ENCODE measurements around the gene HSF4.

Gene HSF4

DNA sequence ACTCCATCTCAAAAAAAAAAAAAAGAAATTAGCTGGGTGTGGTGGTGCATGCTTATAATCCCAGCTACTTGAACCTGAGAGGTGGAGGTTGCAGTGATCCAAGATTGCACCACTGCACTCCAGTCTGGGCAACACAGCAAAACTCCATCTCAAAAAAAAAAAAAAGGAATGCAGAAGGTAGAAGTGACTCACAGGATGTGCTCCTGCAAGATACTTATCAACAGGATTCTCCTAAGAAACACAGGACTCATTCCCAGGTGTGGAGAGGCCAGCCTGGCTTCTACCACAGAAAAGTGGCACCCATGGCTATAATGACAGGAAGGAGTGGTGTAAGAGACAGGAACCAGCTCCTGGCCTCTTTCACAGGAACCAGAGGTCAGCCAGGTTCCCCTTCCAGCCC is 48.2 kb downstream of the HSF4 start:
- TF ChIP-seq NFRKB (IDR thresholded peaks at IDR 0.05), result no peak
- no peak for TF ChIP-seq BHLHE40 (IDR thresholded peaks at IDR 0.05; ENCODE audit: borderline replicate concordance)
- TF ChIP-seq ZNF384 (IDR thresholded peaks at IDR 0.05), result no peak
- no peak for TF ChIP-seq SUZ12 (IDR thresholded peaks at IDR 0.05)
- no peak for TF ChIP-seq ARNT (IDR thresholded peaks at IDR 0.05)
- TF ChIP-seq ELF4 (IDR thresholded peaks at IDR 0.05), result no peak
- no peak for TF ChIP-seq CTBP1 (IDR thresholded peaks at IDR 0.05; ENCODE audit: borderline replicate concordance)
- no peak for TF ChIP-seq TARDBP (IDR thresholded peaks at IDR 0.05)
- no peak for TF ChIP-seq FOXM1 (IDR thresholded peaks at IDR 0.05; ENCODE audit: borderline replicate concordance)
- ChIA-PET CTCF (no interaction called here), POLR2A (interaction anchor here (1.3 kb wide), 1 partner anchor 14 kb away, joined by 4 read pairs; the partner anchor contains the start of gene TMEM208)
- no peak for DNase-seq (ENCODE audit: extremely low spot score)

DNA sequence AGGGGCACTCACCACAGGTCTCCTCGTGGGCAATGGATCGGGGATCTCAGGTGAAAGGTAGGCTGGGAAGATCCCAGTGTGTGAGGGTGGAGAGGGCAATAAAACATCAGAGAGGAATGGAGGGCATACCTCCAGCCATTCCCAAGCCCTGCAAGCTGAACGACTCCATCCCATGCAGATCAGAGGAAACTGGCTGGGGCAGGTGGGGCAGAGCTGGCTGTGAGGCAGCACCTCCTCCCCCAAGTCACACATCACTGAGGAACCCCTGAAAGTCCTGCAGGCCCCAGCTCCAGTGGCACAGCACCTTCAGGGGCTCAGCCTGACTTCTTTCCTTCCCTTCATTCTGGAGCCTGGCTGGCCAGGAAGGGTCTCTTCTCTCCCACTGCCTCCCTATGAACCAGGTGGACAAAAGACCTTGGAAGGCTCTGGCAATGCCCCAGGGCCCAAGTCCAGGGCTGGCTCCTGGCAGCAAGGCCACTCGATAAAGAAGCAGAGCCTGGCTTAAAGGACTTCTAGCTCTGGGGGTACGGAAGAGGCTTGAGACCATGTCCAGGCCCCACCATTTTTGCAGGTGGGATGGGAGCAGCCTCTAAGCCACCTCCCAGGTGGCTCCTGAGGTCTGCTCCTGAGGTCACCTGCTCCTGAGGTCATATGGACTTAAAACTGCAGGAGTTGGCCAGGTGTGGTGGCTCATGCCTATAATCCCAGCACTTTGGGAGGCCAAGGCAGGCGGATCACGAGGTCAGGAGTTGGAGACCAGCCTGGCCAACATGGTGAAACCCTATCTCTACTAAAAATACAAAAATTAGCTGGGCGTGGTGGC is 48.9 kb downstream of the HSF4 start:
- ChIA-PET POLR2A (interaction anchor here (1.3 kb wide), 1 partner anchor 13 kb away, joined by 4 read pairs; the partner anchor contains the start of gene TMEM208), CTCF (no interaction called here)
- no peak for DNase-seq (ENCODE audit: extremely low spot score)
- TF ChIP-seq SUZ12 (IDR thresholded peaks at IDR 0.05) (no peak), FOXM1 (IDR thresholded peaks at IDR 0.05; ENCODE audit: borderline replicate concordance) (no peak), SP1 (IDR thresholded peaks at IDR 0.05) (no peak), LEF1 (IDR thresholded peaks at IDR 0.05; ENCODE audit: borderline replicate concordance) (no peak), ELF4 (IDR thresholded peaks at IDR 0.05) (no peak), NFRKB (IDR thresholded peaks at IDR 0.05) (no peak), TARDBP (IDR thresholded peaks at IDR 0.05) (no peak)

DNA sequence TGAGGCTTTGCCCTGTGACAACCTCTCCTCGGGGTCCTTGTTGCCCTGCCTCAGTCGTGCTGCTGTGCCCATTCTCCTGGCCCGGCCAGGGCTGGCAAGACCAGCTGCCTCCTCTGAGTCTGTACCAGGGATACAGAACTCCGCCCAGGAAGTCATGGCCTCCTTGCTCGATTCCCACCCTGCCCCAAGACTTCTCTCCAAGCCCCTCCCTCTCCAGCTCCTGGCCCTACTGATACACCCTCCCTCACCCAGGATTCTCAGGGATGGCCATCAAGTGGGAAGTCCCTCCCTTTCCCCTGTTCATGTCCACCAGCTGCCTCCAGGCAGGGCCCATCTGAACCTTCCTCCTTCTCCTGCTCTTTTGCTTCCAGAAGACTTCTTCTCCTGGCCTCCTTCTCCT is 51.2 kb downstream of the HSF4 start:
- POLR2A ChIA-PET, result interaction anchor here (1.2 kb wide), 1 partner anchor 10 kb away, joined by 4 read pairs; no protein-coding TSS in a partner anchor
- TF ChIP-seq SP1 (IDR thresholded peaks at IDR 0.05), result no peak
- TF ChIP-seq ZNF384 (IDR thresholded peaks at IDR 0.05), result no peak
- no peak for TF ChIP-seq NFRKB (IDR thresholded peaks at IDR 0.05)
- TF ChIP-seq TARDBP (IDR thresholded peaks at IDR 0.05), result no peak
- CTCF ChIA-PET, result interaction anchor here (0.7 kb wide), 1 partner anchor 508 kb away, joined by 3 read pairs; no protein-coding TSS in a partner anchor
- DNase-seq (ENCODE audit: extremely low spot score), result no peak

DNA sequence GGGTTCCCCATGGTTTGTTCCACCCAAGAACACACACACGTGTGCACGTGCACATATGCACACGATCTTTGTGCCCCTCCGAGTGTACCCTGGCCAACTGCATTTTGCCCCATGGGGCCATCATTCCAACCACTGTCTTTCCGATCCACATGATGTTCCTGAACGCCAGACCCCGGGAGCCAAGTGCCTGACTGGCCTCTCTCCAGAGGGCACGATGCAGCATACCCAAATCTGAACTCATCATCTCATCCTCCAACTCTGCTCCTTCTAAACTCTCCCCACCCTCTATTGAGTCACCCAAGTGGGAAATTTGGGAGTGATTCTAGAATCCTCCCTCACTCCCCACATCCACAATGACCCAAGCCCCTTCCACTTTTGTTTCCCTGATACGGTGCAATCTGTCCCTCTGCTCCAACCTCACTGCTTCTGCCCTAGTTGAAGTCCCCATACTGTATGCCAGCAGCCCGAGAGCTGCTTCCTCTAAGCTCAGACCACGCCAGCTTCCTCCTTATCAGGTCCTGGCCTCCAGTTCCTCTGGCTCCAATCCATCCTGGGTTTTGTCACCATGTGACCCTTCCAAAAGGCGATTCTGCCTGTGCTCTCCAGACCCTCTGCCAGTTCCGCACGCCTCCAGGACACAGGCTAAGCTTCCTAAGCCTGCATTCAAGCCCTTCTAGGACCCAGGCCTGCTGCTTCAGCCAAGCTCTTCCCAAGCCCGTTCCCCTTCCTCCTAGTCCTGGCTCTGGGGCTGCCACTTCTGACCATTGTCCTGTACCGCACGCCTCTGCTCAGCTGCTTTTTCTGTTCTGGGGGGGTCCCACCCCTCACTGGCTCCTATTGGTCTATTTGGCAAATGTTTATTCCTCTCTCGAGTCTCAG is 52.3 kb downstream of the HSF4 start:
- TF ChIP-seq, protein P1, sequence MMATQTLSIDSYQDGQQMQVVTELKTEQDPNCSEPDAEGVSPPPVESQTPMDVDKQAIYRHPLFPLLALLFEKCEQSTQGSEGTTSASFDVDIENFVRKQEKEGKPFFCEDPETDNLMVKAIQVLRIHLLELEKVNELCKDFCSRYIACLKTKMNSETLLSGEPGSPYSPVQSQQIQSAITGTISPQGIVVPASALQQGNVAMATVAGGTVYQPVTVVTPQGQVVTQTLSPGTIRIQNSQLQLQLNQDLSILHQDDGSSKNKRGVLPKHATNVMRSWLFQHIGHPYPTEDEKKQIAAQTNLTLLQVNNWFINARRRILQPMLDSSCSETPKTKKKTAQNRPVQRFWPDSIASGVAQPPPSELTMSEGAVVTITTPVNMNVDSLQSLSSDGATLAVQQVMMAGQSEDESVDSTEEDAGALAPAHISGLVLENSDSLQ (IDR thresholded peaks at IDR 0.05), result no peak
- TF ChIP-seq TARDBP (IDR thresholded peaks at IDR 0.05) (no peak), BHLHE40 (IDR thresholded peaks at IDR 0.05; ENCODE audit: borderline replicate concordance) (no peak), SUZ12 (IDR thresholded peaks at IDR 0.05) (no peak), ELF4 (IDR thresholded peaks at IDR 0.05) (no peak), ARNT (IDR thresholded peaks at IDR 0.05) (no peak), L3MBTL2 (conservative IDR thresholded peaks at IDR 0.05) (no peak)

More for the DNA sequence above, 52.3 kb downstream of the HSF4 start:
- ChIA-PET CTCF (no interaction called here), POLR2A (interaction anchor here (1.0 kb wide), 1 partner anchor 11 kb away, joined by 3 read pairs; no protein-coding TSS in a partner anchor)
- no peak for DNase-seq (ENCODE audit: extremely low spot score)
